OCI-LY1 (cell line): ENCODE data around the gene LGALS13.

ENCODE experiments used
- H2AFZ ChIP-seq: fragments of 200-600 bp; sonication (generic), shearing (Covaris generic); 2 replicates; pipeline ENCODE4 v1.6.0; 2014; ENCODE audit warnings: antibody characterized with exemption, mild to moderate bottlenecking, low read length
- H3F3A ChIP-seq: fragments of 200-600 bp; sonication (generic), shearing (Covaris generic); 2 replicates; pipeline ENCODE4 v1.6.0; 2014; ENCODE audit warnings: mild to moderate bottlenecking, antibody characterized with exemption, low read length, moderate library complexity; ENCODE audit not compliant: insufficient read depth
- H3K27ac ChIP-seq: fragments of 200-600 bp; sonication (generic); 2 replicates; pipeline ENCODE4 v1.5.1; 2014; ENCODE audit warnings: low read length, mixed run types, mild to moderate bottlenecking, low read depth; ENCODE audit not compliant: poor library complexity, severe bottlenecking
- H3K27me3 ChIP-seq: fragments of 200-600 bp; sonication (generic); 2 replicates; pipeline ENCODE4 v1.6.0; 2014; ENCODE audit warnings: antibody characterized with exemption, mild to moderate bottlenecking, low read length, moderate library complexity; ENCODE audit not compliant: insufficient read depth
- H3K36me3 ChIP-seq: fragments of 200-600 bp; sonication (generic); 2 replicates; pipeline ENCODE4 v1.6.1; 2014; ENCODE audit warnings: mild to moderate bottlenecking, antibody characterized with exemption, low read length, moderate library complexity, mixed read lengths; ENCODE audit not compliant: insufficient read depth
- H3K4me1 ChIP-seq: fragments of 200-600 bp; sonication (generic); 2 replicates; pipeline ENCODE4 v1.5.1; 2014; ENCODE audit warnings: mild to moderate bottlenecking, low read length, moderate library complexity; ENCODE audit not compliant: insufficient read depth, severe bottlenecking
- H3K4me2 ChIP-seq: fragments of 200-600 bp; sonication (generic), shearing (Covaris generic); 2 replicates; pipeline ENCODE4 v1.6.1; 2014; ENCODE audit warnings: low read length
- H3K4me3 ChIP-seq: fragments of 200-600 bp; sonication (generic); 2 replicates; pipeline ENCODE4 v1.5.1; 2014; ENCODE audit warnings: low read length, low read depth, mild to moderate bottlenecking, mixed read lengths; ENCODE audit not compliant: poor library complexity, severe bottlenecking
- H3K79me2 ChIP-seq: fragments of 200-600 bp; shearing (Covaris generic); 2 replicates; pipeline ENCODE4 v1.6.1; 2016; ENCODE audit warnings: mixed run types, low read length, mixed read lengths; ENCODE audit not compliant: insufficient read depth
- H3K9ac ChIP-seq: fragments of 200-600 bp; sonication (generic), shearing (Covaris generic); 2 replicates; pipeline ENCODE4 v1.6.1; 2014; ENCODE audit warnings: mild to moderate bottlenecking, low read length, mixed read lengths
- H3K9me2 ChIP-seq: fragments of 200-600 bp; sonication (generic), shearing (Covaris generic); 2 replicates; pipeline ENCODE4 v1.6.1; 2014; ENCODE audit warnings: low read depth, mild to moderate bottlenecking, low read length, mixed read lengths
- H3K9me3 ChIP-seq: fragments of 200-600 bp; shearing (Covaris generic); 2 replicates; pipeline ENCODE4 v1.6.1; 2014; ENCODE audit warnings: low read length, mixed read lengths
- H4K20me1 ChIP-seq: fragments of 200-600 bp; sonication (generic), shearing (Covaris generic); 2 replicates; pipeline ENCODE4 v1.6.0; 2016; ENCODE audit warnings: mild to moderate bottlenecking, low read length; ENCODE audit not compliant: insufficient read depth
- CTCF ChIP-seq: fragments of 200-600 bp; sonication (generic), shearing (Covaris generic); IDR thresholded peaks from 2 replicates; pipeline ENCODE4 v1.5.1; 2017; ENCODE audit warnings: mild to moderate bottlenecking, antibody characterized with exemption, low read length, moderate library complexity, mixed read lengths
- EZH2 ChIP-seq: fragments of 200-600 bp; sonication (generic), shearing (Covaris generic); IDR thresholded peaks from 2 replicates; pipeline ENCODE4 v1.8.0; 2017; ENCODE audit warnings: borderline replicate concordance, mixed run types, mild to moderate bottlenecking, antibody characterized with exemption, low read length, moderate library complexity, mixed read lengths

The LGALS13 gene

DNA sequence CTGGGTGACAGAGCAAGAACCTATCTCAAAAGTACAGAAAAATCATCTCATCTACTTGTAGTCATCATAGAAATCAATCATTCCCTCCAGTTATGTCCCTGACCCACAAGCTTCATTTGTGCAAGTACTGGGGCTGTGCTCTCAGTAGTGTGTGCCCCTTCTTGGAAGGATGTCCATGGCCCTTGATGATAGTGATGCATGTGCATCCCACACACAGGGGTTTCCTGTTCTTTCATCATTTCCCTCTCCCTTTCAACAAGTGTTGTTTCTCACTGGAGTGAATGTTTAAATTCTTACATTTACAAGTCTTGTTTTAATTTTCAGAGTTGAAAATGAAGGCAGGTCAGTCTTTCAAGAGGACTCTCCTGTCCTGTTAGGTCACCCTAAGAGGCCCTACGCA is 1.5 kb downstream of the LGALS13 start:
- Histone ChIP-seq H3K27ac (no peak overlapping the region), H3F3A (no peaks in the 10 kb centered on the region), H3K4me1 (no peaks in the 10 kb centered on the region), H3K9ac (no peak overlapping the region), H3K9me2 (no peaks in the 10 kb centered on the region), H3K27me3 (no peaks in the 10 kb centered on the region), H3K4me2 (no peak overlapping the region), H3K9me3 (no peaks in the 10 kb centered on the region), H3K79me2 (no peaks in the 10 kb centered on the region), H4K20me1 (no peaks in the 10 kb centered on the region), H3K36me3 (no peaks in the 10 kb centered on the region), H2AFZ (no peak overlapping the region), H3K4me3 (no peak overlapping the region)
- TF ChIP-seq EZH2, result no peak
- no peak for TF ChIP-seq CTCF

DNA sequence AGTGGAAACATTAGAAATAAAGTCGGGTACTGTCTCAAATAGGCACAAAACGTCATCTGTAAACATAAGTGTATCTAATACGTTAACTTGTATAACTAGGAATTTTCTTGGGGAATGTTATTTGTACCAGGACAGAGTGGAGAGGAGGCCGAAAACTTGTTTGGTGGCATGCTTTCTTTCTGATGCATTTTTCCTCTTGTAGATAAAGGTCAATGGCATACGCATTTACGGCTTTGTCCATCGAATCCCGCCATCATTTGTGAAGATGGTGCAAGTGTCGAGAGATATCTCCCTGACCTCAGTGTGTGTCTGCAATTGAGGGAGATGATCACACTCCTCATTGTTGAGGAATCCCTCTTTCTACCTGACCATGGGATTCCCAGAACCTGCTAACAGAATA is 4.7 kb downstream of the LGALS13 start:
- no peak overlapping the region for H2AFZ ChIP-seq
- no peak overlapping the region for H3K9ac ChIP-seq
- no peaks in the 10 kb centered on the region for H3K9me2 ChIP-seq
- no peaks in the 10 kb centered on the region for H4K20me1 ChIP-seq
- TF ChIP-seq EZH2 (no peak), CTCF (no peak)
- no peaks in the 10 kb centered on the region for H3K27me3 ChIP-seq
- H3K36me3 ChIP-seq, result no peaks in the 10 kb centered on the region
- H3K4me1 ChIP-seq, result no peaks in the 10 kb centered on the region
- H3K27ac ChIP-seq, result no peak overlapping the region
- no peaks in the 10 kb centered on the region for H3K9me3 ChIP-seq
- no peak overlapping the region for H3K4me2 ChIP-seq
- no peaks in the 10 kb centered on the region for H3F3A ChIP-seq
- no peak overlapping the region for H3K4me3 ChIP-seq
- H3K79me2 ChIP-seq, result no peaks in the 10 kb centered on the region

DNA sequence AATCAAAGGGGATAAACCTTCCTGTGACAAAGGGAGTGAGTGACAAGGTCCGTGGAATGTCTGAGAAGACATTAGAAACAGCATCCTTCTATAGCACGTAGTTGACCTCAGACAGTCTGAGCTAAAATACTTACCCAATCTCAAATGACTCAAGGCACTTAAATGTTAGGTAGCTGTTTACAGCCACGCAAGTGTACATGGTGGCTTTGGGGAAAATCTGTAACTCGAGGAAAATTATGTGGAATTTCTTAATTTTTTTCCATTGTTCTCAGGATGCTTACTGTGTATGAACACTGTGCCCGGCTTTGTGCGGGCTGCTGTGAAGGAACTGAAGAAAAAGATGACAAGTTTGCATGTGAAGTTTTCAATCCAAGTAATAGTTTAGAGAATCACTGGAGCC is 5.2 kb downstream of the LGALS13 start:
- Histone ChIP-seq H4K20me1 (no peaks in the 10 kb centered on the region), H3K4me2 (no peak overlapping the region), H3K4me1 (no peaks in the 10 kb centered on the region), H3K27ac (no peak overlapping the region), H3K9me3 (no peaks in the 10 kb centered on the region), H3F3A (no peaks in the 10 kb centered on the region), H3K9ac (no peak overlapping the region), H3K36me3 (no peaks in the 10 kb centered on the region), H3K27me3 (no peaks in the 10 kb centered on the region), H3K9me2 (no peaks in the 10 kb centered on the region), H3K79me2 (no peaks in the 10 kb centered on the region), H2AFZ (no peak overlapping the region), H3K4me3 (no peak overlapping the region)
- TF ChIP-seq CTCF, result no peak
- no peak for TF ChIP-seq EZH2
